H1 (cell line): Measurements from ENCODE around the gene MTCH1. TPM values are rescaled to one million over a fixed set of nuclear protein-coding genes. Genes with fewer than 3 reads are reported as not detected.

Experiments
- CTCF ChIA-PET: fragments of 300-600 bp; sonication (Branson Sonifier 250); formaldehyde crosslinking; loops from one replicate; lab custom pipeline; 2021; ENCODE audit not compliant: partially characterized antibody; lab: Charles Lee
- POLR2A ChIA-PET: fragments of 300-600 bp; sonication (Branson Sonifier 250); formaldehyde crosslinking; loops from one replicate; lab custom pipeline; 2021; ENCODE audit warnings: inconsistent platforms; ENCODE audit not compliant: partially characterized antibody; lab: Charles Lee
- DNase-seq, 2 experiments: peaks; one replicate each; pipeline versions ENCODE4 v3.0.0 to v3.0.0-alpha.2; 2010 to 2022; ENCODE audit warnings: low spot score in 2 of 2, low read depth in 1 of 2, mixed read lengths in 1 of 2
- FAIRE-seq: peaks from 2 replicates; lab custom pipeline; 2011; peaks lifted over from hg19 to GRCh38; lab: Jason Lieb, UNC
- H2AFZ ChIP-seq: 2 replicates; pipeline ENCODE4 v1.8.1; 2012; ENCODE audit warnings: low read length, inconsistent platforms
- H2AK5ac ChIP-seq: 2 replicates; pipeline ENCODE4 v1.6.1; 2013; ENCODE audit warnings: low read depth, low read length
- H2BK120ac ChIP-seq: replicated peaks from 2 replicates; pipeline ENCODE3; 2013; ENCODE audit warnings: low read depth, low read length, inconsistent platforms
- H2BK12ac ChIP-seq: 2 replicates; pipeline ENCODE4 v1.6.1; 2013; ENCODE audit warnings: low read depth, low read length
- H2BK15ac ChIP-seq: 2 replicates; pipeline ENCODE4 v1.6.1; 2013; ENCODE audit warnings: low read length
- H2BK20ac ChIP-seq: 2 replicates; pipeline ENCODE4 v1.6.1; 2013; ENCODE audit warnings: low read length
- H2BK5ac ChIP-seq: 2 replicates; pipeline ENCODE4 v1.6.1; 2013; ENCODE audit warnings: low read depth, low read length
- H3K14ac ChIP-seq: 2 replicates; pipeline ENCODE4 v1.6.1; 2013; ENCODE audit warnings: inconsistent platforms; ENCODE audit not compliant: insufficient read length
- H3K18ac ChIP-seq: 2 replicates; pipeline ENCODE4 v1.6.1; 2013; ENCODE audit warnings: low read length; ENCODE audit errors: extremely low read depth
- H3K23ac ChIP-seq: 2 replicates; pipeline ENCODE4 v1.6.1; 2013; ENCODE audit warnings: inconsistent platforms; ENCODE audit not compliant: insufficient read length
- H3K23me2 ChIP-seq: 2 replicates; pipeline ENCODE4 v1.6.1; 2013; ENCODE audit warnings: low read depth, low read length
- H3K27ac ChIP-seq: 2 replicates; pipeline ENCODE4 v1.6.1; 2011; ENCODE audit warnings: low read depth, low read length, inconsistent platforms
- H3K27me3 ChIP-seq, 4 experiments: replicated peaks in 1 of 4; 1 replicate in 1 of 4; 2 replicates in 3 of 4; pipeline versions ENCODE4 v1.6.1 to v1.8.1; 2011 to 2013; ENCODE audit warnings: low read length in 3 of 4, mild to moderate bottlenecking in 3 of 4, inconsistent platforms in 2 of 4, mixed read lengths in 2 of 4, moderate library complexity in 1 of 4; ENCODE audit not compliant: control insufficient read depth in 3 of 4, insufficient read depth in 3 of 4; ENCODE audit errors: extremely low read depth in 1 of 4
- H3K36me3 ChIP-seq, 4 experiments: 2 replicates each; pipeline versions ENCODE4 v1.6.1 to v1.8.1; 2011 to 2013; ENCODE audit warnings: mild to moderate bottlenecking in 4 of 4, low read length in 3 of 4, moderate library complexity in 2 of 4, control low read depth in 1 of 4, inconsistent platforms in 1 of 4; ENCODE audit not compliant: insufficient read depth in 4 of 4, control insufficient read depth in 2 of 4
- H3K4ac ChIP-seq: replicated peaks from 2 replicates; pipeline ENCODE3; 2013; ENCODE audit warnings: low read length, low read depth, mixed read lengths, inconsistent platforms; ENCODE audit not compliant: insufficient read length
- H3K4me1 ChIP-seq, 4 experiments: replicated peaks in 1 of 4; 1 replicate in 1 of 4; 2 replicates in 3 of 4; pipeline versions ENCODE4 v1.6.1 to v1.8.1; 2011 to 2013; ENCODE audit warnings: low read length in 3 of 4, inconsistent platforms in 2 of 4, mixed read lengths in 1 of 4; ENCODE audit not compliant: insufficient read depth in 4 of 4, control insufficient read depth in 3 of 4
- H3K4me2 ChIP-seq, 2 experiments: 2 replicates each; pipeline versions ENCODE4 v1.6.1 to v1.8.1; 2011 to 2013; ENCODE audit warnings: low read depth in 2 of 2, low read length in 2 of 2, control low read depth in 1 of 2, inconsistent platforms in 1 of 2, mild to moderate bottlenecking in 1 of 2; ENCODE audit not compliant: insufficient read depth in 1 of 2
- H3K4me3 ChIP-seq, 4 experiments: fragments of 200-600, 300-600 bp in 1 of 4; sonication (generic), shearing (Covaris generic), sonication (Bioruptor Twin) in 1 of 4; 2 replicates each; pipeline versions ENCODE4 v1.5.1 to v1.8.1; 2011 to 2016; ENCODE audit warnings: low read length in 4 of 4, low read depth in 3 of 4, control low read depth in 2 of 4, inconsistent platforms in 2 of 4, mild to moderate bottlenecking in 2 of 4, mixed read lengths in 1 of 4, moderate library complexity in 1 of 4; ENCODE audit not compliant: insufficient read depth in 2 of 4; ENCODE audit errors: extremely low read depth in 1 of 4
- H3K56ac ChIP-seq: replicated peaks from 2 replicates; pipeline ENCODE3; 2013; ENCODE audit warnings: low read depth, mild to moderate bottlenecking, mixed read lengths, low read length, inconsistent platforms; ENCODE audit not compliant: insufficient read length
- H3K79me1 ChIP-seq: 2 replicates; pipeline ENCODE4 v1.6.1; 2013; ENCODE audit warnings: low read depth, low read length, control low read depth
- H3K79me2 ChIP-seq, 2 experiments: 2 replicates each; pipeline versions ENCODE4 v1.6.1 to v1.8.1; 2012 to 2013; ENCODE audit warnings: low read length in 2 of 2, mild to moderate bottlenecking in 2 of 2, inconsistent platforms in 1 of 2; ENCODE audit not compliant: insufficient read depth in 2 of 2, control insufficient read depth in 1 of 2
- H3K9ac ChIP-seq, 4 experiments: replicated peaks in 1 of 4; 1 replicate in 1 of 4; 2 replicates in 3 of 4; pipeline versions ENCODE4 v1.6.1 to v1.8.1; 2011 to 2013; ENCODE audit warnings: low read depth in 3 of 4, low read length in 3 of 4, control low read depth in 2 of 4, mild to moderate bottlenecking in 2 of 4, moderate library complexity in 2 of 4, inconsistent platforms in 1 of 4; ENCODE audit errors: extremely low read depth in 1 of 4
- H3K9me3 ChIP-seq, 2 experiments: 2 replicates each; pipeline versions ENCODE4 v1.6.1 to v1.8.1; 2012 to 2013; ENCODE audit warnings: mild to moderate bottlenecking in 2 of 2, moderate library complexity in 2 of 2, control low read depth in 1 of 2, inconsistent platforms in 1 of 2, low read depth in 1 of 2, low read length in 1 of 2, mixed read lengths in 1 of 2; ENCODE audit not compliant: insufficient read depth in 2 of 2
- H4K20me1 ChIP-seq, 2 experiments: replicated peaks in 1 of 2; 2 replicates each; pipeline versions ENCODE3 to v1.8.1; 2011 to 2013; ENCODE audit warnings: inconsistent platforms in 2 of 2, low read length in 2 of 2, mild to moderate bottlenecking in 1 of 2; ENCODE audit not compliant: insufficient read depth in 2 of 2, control insufficient read depth in 1 of 2
- H4K5ac ChIP-seq: 2 replicates; pipeline ENCODE4 v1.6.1; 2013; ENCODE audit warnings: low read length, low read depth, mixed read lengths, inconsistent platforms; ENCODE audit not compliant: insufficient read length
- H4K8ac ChIP-seq: 2 replicates; pipeline ENCODE4 v1.8.0; 2013; ENCODE audit warnings: mild to moderate bottlenecking, moderate library complexity, low read length, inconsistent platforms; ENCODE audit not compliant: insufficient read depth; ENCODE audit errors: extremely low read depth
- H4K91ac ChIP-seq: replicated peaks from 2 replicates; pipeline ENCODE3; 2013; ENCODE audit warnings: low read length, mixed read lengths, inconsistent platforms; ENCODE audit not compliant: insufficient read length
- GABPA ChIP-seq: IDR thresholded peaks from 2 replicates; pipeline ENCODE4 v1.6.1; 2011; ENCODE audit warnings: mild to moderate bottlenecking, low read length, moderate library complexity, borderline replicate concordance; ENCODE audit not compliant: insufficient read depth
- SIX5 ChIP-seq: IDR thresholded peaks from 2 replicates; pipeline ENCODE4 v1.6.1; 2011; ENCODE audit warnings: mild to moderate bottlenecking, low read depth, low read length
- WGBS, 2 experiments: shearing (Covaris generic) in 1 of 2; methylation state at CpG; one replicate each; pipeline versions ENCODE4 v1.1.6 to v1.1.7; 2013 to 2015; ENCODE audit warnings: low lambda C conversion rate in 2 of 2, mixed read lengths in 2 of 2, inconsistent platforms in 1 of 2, low coverage in 1 of 2, missing lambda C conversion rate in 1 of 2; ENCODE audit not compliant: insufficient replicate concordance in 2 of 2, insufficient coverage in 1 of 2, insufficient read length in 1 of 2; ENCODE audit errors: extremely low coverage in 1 of 2, missing lambda C conversion rate in 1 of 2; 5-methylcytosine and 5-hydroxymethylcytosine counted together
- polyA plus RNA-seq, 7 experiments: library from polyadenylated mRNA; depleted of rRNA in 3 of 7; stranded (reverse) in 5 of 7; unstranded in 2 of 7; fragments of >200 nt in 5 of 7; fragments of 200-250 nt in 2 of 7; gene quantifications; 1 replicate in 5 of 7; 2 replicates in 1 of 7; 4 replicates in 1 of 7; pipeline versions ENCODE4 v1.2.1 to v1.2.3, GENCODE V29; 2011 to 2013; ENCODE audit warnings: missing spikeins in 2 of 7, mixed read lengths in 2 of 7
- total RNA-seq: library from RNA; stranded (reverse); fragmentation: NEBNext Ultra II Directional; extraction: Animal tissue kit (Norgen Biotek cat#: 25700); gene quantifications from 2 replicates; pipeline ENCODE4 v1.2.1, GENCODE V29; 2021

Gene MTCH1
- total and polyA plus RNA-seq, 2 of the 8 experiments (the other 6 are each of a cell fraction or from before 2014, with no cell fraction given) = 169 to 214 TPM

DNA sequence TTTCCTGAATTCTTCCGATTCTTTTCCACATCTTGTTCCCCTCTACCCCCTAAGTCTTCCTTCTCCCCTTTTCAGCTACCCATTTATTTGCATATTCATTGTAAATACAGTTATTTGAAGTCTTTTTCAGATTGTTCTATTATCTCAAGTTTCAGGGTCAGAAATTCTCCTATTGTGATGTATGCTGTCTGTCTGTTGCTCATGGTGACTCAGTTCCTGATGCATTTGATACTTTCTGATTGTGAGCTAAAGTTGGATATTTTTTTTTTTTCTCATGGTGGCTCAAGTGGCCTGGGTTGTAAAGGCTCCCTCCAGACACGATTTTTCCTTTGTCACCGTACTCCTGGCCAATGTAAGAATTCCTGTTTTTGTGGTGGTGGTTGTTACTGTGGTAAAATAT lies 36.4 kb downstream of the MTCH1 start:
- Histone ChIP-seq H3K4ac (no peak overlapping the region), H2AFZ (0 out of 2 replicates have a peak overlapping the region, but pooled peaks have one; percentile 17), H3K23ac (no peak overlapping the region), H3K56ac (no peak overlapping the region), H3K14ac (no peak overlapping the region), H3K4me2 (peak overlapping the region in 1 of 2 experiments; percentile 17; a peak in 1 of 4 replicates), H3K36me3 (no peaks in the 10 kb centered on the region), H3K27me3 (no peaks in the 10 kb centered on the region), H2BK120ac (no peak overlapping the region), H3K4me3 (no peak overlapping the region), H3K79me2 (no peaks in the 10 kb centered on the region), H3K9me3 (no peaks in the 10 kb centered on the region), H3K9ac (no peak overlapping the region), H2BK5ac (no peak overlapping the region; the same call in 1 of the 2 replicates), H4K20me1 (no peaks in the 10 kb centered on the region), H3K18ac (no peak overlapping the region), H2BK12ac (no peak overlapping the region), H3K79me1 (no peaks in the 10 kb centered on the region), H4K8ac (no peak overlapping the region), H2BK15ac (no peak overlapping the region), H2AK5ac (no peak overlapping the region), H3K4me1 (peaks cover 3 to 23% (median 5%) of the 10 kb centered on the region in 4 experiments), H3K23me2 (no peaks in the 10 kb centered on the region), H2BK20ac (no peak overlapping the region), H4K91ac (no peak overlapping the region), H3K27ac (no peak overlapping the region), H4K5ac (no peak overlapping the region)
- 78% methylated on average over 3 of the region's 3 CpGs; no CpG with 5 or more reads in 1 of the 2 experiments for WGBS, 2 experiments
- FAIRE-seq = no peak
- no peak for DNase-seq
- CTCF ChIA-PET = interaction anchor here (0.9 kb wide), 1 partner anchor 68 kb away, joined by 4 read pairs; no protein-coding TSS in a partner anchor
- POLR2A ChIA-PET = interaction anchor here (0.6 to 1.3 kb wide), 2 partner anchors 22 to 64 kb away, joined by 3 to 4 read pairs; partner anchors contain the start of gene C6orf89
- TF ChIP-seq SIX5 (no peak), GABPA (no peak)
